ES-I3 (cell line): ENCODE data around the gene CST4.
"Not testable (repeated sequence)": the region's sequence is repeated elsewhere in the genome, so short reads cannot be mapped to it uniquely, and the experiment has no call there.

Source experiments
- H3K36me3 ChIP-seq: 2 replicates; pipeline ENCODE4 v1.6.1; 2013; ENCODE audit warnings: mild to moderate bottlenecking, low read length, control low read depth, moderate library complexity; ENCODE audit not compliant: insufficient read depth
- H3K4me1 ChIP-seq: 2 replicates; pipeline ENCODE4 v1.6.1; 2013; ENCODE audit warnings: mild to moderate bottlenecking, control low read depth, low read length; ENCODE audit not compliant: insufficient read depth
- H3K9ac ChIP-seq: 2 replicates; pipeline ENCODE4 v1.6.1; 2013; ENCODE audit warnings: low read depth, mild to moderate bottlenecking, low read length, moderate library complexity
- H3K9me3 ChIP-seq: 2 replicates; pipeline ENCODE4 v1.6.1; 2013; ENCODE audit warnings: mild to moderate bottlenecking, low read length, moderate library complexity; ENCODE audit not compliant: control insufficient read depth, insufficient read depth

Gene CST4, protein sequence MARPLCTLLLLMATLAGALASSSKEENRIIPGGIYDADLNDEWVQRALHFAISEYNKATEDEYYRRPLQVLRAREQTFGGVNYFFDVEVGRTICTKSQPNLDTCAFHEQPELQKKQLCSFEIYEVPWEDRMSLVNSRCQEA

GRCh38 chr20:23688684-23689398, at the start of gene CST4:
CST4 (minus strand) TSS chr20:23689038; CDS start chr20:23688969, 69 bp downstream.
- H3K36me3 ChIP-seq, H3K9me3 ChIP-seq, H3K9ac ChIP-seq, H3K4me1 ChIP-seq: not testable (repeated sequence)

DNA sequence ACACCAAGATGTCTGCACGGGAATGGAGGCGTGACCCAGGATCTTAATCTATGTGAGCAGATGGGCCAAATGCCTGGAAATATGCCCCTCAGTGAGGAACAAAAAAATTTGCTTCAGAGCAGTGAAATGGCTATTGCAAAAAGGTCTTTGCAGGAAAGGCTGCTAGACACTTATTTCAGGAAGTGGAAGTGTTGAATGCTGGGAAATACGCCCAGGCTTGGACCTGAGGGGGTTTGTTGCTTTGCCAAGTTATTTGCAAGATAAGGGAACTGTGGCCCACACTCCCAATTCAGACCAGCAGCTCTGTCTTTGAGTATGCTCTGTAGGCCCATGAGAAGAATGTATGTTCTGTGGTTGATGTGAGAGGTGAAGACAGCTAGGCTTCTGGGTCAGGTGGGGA, 46.6 kb upstream of the CST4 start:
- not testable (repeated sequence) for H3K9ac ChIP-seq

GRCh38 chr20:23734949-23735348, 46.1 kb upstream of the CST4 start:
- H3K9ac ChIP-seq, H3K36me3 ChIP-seq, H3K4me1 ChIP-seq, H3K9me3 ChIP-seq: not testable (repeated sequence)

More for the DNA sequence above, 46.6 kb upstream of the CST4 start:
- H3K4me1 ChIP-seq, H3K36me3 ChIP-seq, H3K9me3 ChIP-seq: not testable (repeated sequence)

DNA sequence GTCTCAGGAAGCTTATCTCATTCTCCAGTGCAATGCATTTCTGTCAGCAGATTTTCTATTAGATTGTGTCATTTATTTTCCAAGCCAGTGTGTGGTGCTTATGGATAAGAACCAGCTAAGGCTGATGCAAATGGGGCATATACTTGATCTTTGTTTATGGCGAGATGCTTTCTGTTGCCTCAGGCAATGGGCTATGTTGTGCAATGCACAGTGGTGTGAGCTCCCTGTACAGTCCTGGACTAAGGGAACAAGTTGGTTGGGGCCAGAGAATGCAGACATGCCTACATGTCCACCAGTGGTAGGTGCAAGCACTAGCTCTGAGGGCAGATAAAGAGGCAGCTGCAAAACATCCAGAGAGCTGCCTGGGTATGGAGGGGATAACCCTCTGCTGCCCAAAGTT, 45.6 kb upstream of the CST4 start:
- H3K9ac ChIP-seq, H3K36me3 ChIP-seq, H3K4me1 ChIP-seq, H3K9me3 ChIP-seq: not testable (repeated sequence)

- Histone ChIP-seq H3K4me1 (no peaks in the 10 kb centered on the region), H3K9ac (no peak overlapping the region), H3K9me3 (no peaks in the 10 kb centered on the region), H3K36me3 (no peaks in the 10 kb centered on the region)
Measured at GRCh38 chr20:23727016-23727415, 38.2 kb upstream of the CST4 start.

GRCh38 chr20:23725102-23725501, 36.3 kb upstream of the CST4 start:
- H3K4me1 ChIP-seq: no peaks in the 10 kb centered on the region
- no peak overlapping the region for H3K9ac ChIP-seq
- H3K36me3 ChIP-seq: no peaks in the 10 kb centered on the region
- no peaks in the 10 kb centered on the region for H3K9me3 ChIP-seq

DNA sequence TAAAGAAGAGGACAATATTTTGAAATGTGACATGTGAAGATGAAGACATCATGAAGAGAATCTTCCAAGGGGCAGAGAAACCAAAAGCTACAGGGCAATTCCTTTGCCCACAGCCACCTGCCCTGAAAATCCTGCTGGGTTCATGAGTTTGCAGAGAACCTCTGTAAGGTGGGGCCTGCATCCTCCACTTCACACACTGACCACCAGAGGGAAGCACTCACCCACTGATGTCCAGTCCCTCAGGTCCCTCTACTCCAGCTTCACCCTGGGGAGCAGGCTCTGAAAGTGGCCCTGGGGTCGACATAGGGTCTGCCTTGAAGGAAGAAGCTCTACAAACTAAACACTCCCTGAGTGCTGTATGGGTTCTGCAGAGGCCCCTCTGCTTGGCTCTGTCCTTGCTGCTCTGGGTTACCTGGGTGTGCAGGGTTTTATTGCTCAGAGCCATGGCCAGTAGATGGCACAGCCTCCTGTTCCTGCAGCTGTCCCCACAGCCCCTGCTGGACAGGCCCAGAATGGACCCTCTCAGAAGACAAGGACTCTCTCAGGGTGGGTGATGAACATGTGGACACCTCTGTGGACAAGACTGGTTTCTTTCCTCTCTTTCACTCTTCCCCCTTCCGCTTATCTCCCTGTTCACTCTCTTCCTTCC, 34.9 kb upstream of the CST4 start:
- H3K4me1 ChIP-seq, H3K9ac ChIP-seq, H3K9me3 ChIP-seq, H3K36me3 ChIP-seq: not testable (repeated sequence)

- H3K9ac ChIP-seq, H3K9me3 ChIP-seq, H3K4me1 ChIP-seq, H3K36me3 ChIP-seq: not testable (repeated sequence)
Measured at GRCh38 chr20:23722851-23723250, 34.0 kb upstream of the CST4 start.

DNA sequence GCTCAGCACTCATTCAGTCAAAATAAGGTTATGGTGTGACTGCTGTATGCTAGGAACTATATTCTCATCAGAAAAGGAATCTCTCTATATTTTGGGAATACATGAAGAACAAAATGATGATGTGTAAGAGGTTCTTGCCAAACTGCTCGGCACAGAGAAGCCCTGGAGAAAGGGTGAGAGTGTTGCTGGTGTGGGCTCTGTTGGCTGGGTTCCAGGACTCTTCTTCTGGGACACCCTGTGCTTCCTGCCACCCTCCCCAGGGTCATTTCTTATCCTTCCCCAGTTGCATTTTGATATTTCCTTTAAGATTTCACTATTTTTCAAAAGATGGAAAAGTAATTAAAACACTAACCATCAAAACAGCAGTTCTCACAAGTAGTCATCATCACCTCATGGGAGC, 33.1 kb upstream of the CST4 start:
- Histone ChIP-seq H3K36me3 (no peaks in the 10 kb centered on the region), H3K4me1 (no peaks in the 10 kb centered on the region), H3K9me3 (no peaks in the 10 kb centered on the region), H3K9ac (no peak overlapping the region)

GRCh38 chr20:23719351-23719750, 30.5 kb upstream of the CST4 start:
- H3K9ac ChIP-seq, H3K9me3 ChIP-seq, H3K36me3 ChIP-seq, H3K4me1 ChIP-seq: not testable (repeated sequence)

DNA sequence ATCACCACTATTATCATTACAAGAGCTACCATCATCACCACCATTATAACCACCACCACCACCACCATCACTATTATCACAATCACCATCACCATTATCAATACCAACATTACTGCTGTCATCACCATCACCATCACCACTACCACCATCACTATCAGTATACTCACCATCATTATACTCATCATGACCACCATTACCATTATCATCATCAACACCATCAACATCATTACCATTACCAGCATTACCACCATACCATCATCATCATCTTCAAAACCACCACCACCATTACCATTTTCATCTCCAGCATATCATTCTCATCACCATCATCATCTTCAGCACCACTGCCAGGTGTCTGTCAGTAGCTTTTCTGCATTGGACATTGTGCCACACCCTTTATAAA, 22.9 kb upstream of the CST4 start:
- not testable (repeated sequence) for H3K9ac ChIP-seq, H3K9me3 ChIP-seq, H3K36me3 ChIP-seq, H3K4me1 ChIP-seq

DNA sequence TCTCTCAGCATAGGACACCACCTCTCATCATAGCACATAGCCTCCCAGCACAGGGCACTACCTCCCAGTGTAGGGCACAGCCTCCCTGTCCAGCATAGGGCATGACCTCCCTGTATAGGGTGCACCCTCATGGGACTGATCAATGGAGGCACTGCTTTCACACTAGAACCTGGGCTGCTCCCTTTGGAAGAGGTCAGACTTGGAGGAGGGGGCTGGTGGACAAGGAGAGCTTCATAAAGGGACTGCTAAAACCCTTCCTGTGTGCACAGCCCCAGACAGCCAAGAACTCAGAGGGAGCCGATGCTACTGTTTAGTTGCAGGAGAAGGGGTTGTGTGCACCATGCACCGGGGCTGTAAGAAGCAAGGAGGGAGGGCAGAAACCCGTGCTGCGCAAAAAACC, 21.9 kb upstream of the CST4 start:
- Histone ChIP-seq H3K36me3 (no peaks in the 10 kb centered on the region), H3K9ac (no peak overlapping the region), H3K4me1 (no peaks in the 10 kb centered on the region), H3K9me3 (no peaks in the 10 kb centered on the region)

GRCh38 chr20:23705895-23706294, 17.1 kb upstream of the CST4 start:
- no peak overlapping the region for H3K9ac ChIP-seq
- no peaks in the 10 kb centered on the region for H3K4me1 ChIP-seq

GRCh38 chr20:23702021-23702420, 13.2 kb upstream of the CST4 start:
- H3K4me1 ChIP-seq: no peaks in the 10 kb centered on the region; the same call in 1 of the 2 replicates
- no peaks in the 10 kb centered on the region for H3K9me3 ChIP-seq
- no peaks in the 10 kb centered on the region for H3K36me3 ChIP-seq
- H3K9ac ChIP-seq: no peak overlapping the region

More at GRCh38 chr20:23705895-23706294, 17.1 kb upstream of the CST4 start:
- H3K36me3 ChIP-seq: no peaks in the 10 kb centered on the region
- H3K9me3 ChIP-seq: no peaks in the 10 kb centered on the region

GRCh38 chr20:23700931-23701330, 12.1 kb upstream of the CST4 start:
- no peaks in the 10 kb centered on the region for H3K9me3 ChIP-seq
- no peaks in the 10 kb centered on the region for H3K36me3 ChIP-seq
- no peaks in the 10 kb centered on the region; the same call in 1 of the 2 replicates for H3K4me1 ChIP-seq
- no peak overlapping the region for H3K9ac ChIP-seq
